ENCODE data around the gene HSPA4L.

HSPA4L gene

GRCh38 chr4:127782275-127783025, at the start of gene HSPA4L:
HSPA4L (plus strand) TSS chr4:127782322; CDS start chr4:127782551, 229 bp downstream.
- DNase-seq (ENCODE audit: low spot score), result peak; percentile 50

DNA sequence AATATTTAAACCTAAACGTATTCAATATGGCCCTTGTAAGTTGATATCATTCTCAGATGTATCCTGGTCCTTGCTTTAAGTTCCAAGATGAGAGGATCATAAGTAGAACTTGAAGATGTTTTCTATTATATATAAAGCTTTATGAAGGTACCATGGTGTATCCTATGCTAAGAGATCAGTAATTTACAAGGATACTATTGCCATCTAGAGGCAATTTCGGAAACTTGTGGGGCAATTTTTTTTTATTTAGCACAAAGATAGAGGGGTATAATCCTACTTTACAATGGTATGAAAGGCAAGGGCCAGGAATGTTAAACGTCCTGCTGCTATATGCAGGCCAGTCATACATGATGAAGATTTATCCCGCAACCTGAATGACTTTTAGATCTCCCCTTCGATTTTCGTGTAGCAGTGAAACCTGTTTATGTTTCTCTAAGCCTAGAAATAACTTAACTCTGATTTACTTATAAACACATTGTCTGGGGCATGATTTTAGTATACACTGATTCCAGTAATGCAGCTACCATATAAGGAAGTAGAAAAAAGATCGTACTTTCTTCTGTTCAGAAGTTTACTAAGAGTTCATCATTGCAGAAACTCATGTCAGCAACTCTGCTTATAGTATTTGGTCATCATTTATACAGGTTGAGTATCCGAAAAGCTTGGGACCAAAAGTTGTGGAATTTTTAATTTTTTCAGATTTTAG, 49.3 kb upstream of the HSPA4L start:
- peak; percentile 46 for DNase-seq (ENCODE audit: low spot score)

DNA sequence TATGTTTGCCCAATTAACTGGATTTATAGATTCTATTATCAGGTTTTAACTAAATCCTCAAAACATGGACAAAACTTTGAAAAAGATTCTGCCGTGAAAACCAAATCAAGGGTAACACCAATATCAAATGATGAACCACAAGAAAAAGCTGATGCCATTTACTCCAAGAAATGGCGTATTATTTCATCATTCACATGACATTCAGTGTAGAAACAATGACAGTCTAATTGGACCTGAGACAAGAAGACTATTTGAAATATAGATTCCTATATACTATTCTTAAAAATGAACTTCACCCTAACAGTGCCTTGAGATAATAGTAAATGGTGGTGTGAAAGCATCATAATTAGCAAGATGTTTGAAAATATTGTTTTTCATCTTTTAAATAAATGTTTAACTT, 47.1 kb upstream of the HSPA4L start:
- no peak for DNase-seq (ENCODE audit: low spot score)

DNA sequence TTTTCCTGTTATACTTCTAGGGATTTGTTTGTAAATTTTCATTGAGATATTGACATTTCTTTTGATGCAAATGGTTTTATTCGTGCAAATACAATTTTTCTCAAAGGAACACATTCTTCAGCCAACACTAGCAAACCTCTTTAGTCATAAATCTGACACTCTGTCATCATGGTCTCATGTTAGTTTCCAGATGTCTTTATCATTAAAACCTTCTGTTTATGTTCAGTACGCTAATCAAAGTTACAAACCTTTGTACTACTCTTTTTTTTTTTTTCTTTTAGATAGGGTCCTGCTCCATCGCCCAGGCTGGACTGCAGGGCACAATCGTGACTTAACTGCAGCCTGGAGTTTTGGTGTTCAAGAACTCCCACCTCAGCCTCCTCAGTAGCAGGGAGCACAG, 44.8 kb upstream of the HSPA4L start:
- DNase-seq (ENCODE audit: low spot score), result no peak

DNA sequence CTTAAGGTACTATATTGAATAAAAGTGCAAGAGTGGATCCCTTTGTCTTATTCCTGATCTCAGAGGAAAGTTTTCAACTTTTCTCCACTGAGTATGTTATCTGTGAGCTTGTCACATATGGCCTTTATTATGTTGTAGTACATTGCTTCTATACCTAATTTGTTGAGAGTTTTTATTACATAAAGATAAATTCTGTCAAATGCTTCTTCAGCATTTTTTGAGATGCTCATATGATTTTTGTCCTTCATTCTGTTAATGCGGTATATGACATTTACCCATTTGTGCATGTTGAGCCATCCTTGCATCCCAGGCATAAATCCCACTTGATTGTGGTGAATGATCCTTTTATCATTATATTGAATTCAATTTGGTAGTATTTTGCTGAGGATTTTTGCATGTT, 40.9 kb upstream of the HSPA4L start:
- no peak for DNase-seq (ENCODE audit: low spot score)

- no peak for DNase-seq (ENCODE audit: low spot score)
Measured at GRCh38 chr4:127747883-127748282, 34.2 kb upstream of the HSPA4L start.

DNA sequence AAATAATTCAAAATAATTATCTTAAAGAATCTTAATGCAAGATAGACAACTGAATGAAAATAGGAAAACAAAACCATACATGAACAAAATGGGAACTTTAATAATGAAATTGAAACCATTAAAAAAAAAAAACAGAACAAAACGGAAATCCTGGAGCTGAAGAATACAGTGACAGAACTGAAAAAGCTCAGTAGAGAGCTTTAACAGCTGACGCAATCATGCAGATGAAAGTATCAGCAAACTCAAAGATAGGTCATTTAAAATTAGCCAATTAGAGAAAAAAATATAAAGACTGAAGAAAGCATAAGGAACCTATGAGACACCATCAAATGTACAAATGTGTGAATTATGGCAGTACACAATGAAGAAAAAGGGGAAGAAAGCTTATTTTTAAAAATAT, 33.2 kb upstream of the HSPA4L start:
- DNase-seq (ENCODE audit: low spot score), result no peak

DNA sequence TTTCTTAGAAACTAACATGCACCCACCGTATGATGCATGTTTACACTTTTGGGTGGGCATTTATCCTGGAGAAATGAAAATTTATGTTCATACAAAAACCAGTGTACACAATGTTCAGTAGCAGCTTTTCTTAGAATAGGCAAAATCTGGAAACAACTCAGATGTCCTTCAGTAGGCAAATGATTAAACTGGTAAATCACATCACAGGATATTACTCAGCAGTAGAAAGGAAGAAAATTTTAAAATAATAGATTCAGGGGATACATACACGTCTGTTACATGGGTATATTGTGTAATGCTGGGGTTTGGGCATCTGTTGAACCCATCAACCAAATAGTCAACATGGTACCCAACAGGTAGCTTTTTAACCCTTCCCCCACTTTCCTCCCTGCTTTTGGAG, 25.2 kb upstream of the HSPA4L start:
- no peak for DNase-seq (ENCODE audit: low spot score)

GRCh38 chr4:127759228-127759820, 22.8 kb upstream of the HSPA4L start:
- no peak for DNase-seq (ENCODE audit: low spot score)

GRCh38 chr4:127759893-127760292, 22.2 kb upstream of the HSPA4L start:
- no peak for DNase-seq (ENCODE audit: low spot score)

DNA sequence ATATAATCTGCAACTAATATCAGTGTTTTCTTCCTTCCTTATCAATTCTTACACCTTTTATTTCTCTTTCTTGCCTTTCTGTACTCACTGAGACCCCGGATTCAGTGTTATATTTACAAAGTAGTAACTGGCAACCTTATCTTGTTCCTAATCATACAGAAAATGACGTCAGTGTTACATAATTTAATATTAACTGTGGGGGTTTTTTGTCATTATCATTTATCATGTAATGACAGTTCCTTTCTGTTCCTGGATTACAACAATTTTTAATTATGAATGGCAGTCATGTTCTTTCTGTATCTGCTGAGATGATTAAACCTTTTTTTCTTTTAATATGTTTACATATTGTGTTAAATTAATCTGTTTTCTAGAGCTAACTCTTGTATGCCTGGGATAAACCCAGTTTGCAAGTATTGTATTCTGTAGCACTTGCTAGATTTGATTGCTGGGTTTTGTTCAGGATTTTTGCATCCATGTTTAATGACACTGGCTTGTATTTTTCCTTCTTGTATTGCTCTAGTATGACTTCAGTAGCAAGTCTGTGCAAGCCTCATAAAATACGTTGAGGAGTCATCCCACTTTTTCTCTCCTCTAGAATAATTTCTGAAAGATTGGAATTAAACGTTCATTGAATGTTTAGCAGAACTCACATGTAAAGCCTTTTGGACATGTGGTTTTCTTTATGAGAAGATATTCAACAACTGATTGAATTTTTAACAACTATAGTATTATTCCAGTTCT, 10.4 kb upstream of the HSPA4L start:
- no peak for DNase-seq (ENCODE audit: low spot score)

DNA sequence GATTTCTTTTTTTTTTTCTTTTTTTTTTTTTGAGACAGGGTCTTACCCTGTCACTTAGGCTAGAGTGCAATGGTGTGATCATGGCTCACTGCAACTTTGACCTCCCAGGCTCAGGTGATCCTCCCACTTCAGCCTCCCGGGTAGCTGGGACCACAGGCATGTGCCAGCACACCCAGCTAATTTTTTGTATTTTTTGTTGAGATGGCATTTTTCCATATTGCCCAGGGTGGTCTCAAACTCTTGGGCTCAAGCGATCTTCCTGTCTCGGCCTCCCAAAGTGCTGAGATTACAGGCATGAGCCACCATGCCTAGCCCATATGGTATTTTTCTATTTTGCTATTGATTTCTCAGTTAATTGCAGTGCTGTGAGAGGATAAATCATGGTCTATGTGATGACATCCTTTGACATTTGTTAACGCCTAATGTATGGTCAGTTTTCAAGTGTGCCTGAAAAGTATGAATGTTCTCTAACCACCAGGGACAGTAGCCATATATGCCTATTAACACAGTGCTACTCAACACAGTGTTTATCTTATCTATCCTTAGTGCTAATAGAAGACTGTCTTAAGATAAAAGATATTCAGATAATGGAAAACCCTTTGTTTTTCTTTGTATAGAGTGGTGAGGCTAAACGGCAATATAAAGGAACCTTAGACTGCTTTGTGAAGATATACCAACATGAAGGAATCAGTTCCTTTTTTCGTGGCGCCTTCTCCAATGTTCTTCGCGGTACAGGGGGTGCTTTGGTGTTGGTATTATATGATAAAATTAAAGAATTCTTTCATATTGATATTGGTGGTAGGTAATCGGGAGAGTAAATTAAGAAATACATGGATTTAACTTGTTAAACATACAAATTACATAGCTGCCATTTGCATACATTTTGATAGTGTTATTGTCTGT, 9.1 kb upstream of the HSPA4L start:
- DNase-seq (ENCODE audit: low spot score), result no peak

DNA sequence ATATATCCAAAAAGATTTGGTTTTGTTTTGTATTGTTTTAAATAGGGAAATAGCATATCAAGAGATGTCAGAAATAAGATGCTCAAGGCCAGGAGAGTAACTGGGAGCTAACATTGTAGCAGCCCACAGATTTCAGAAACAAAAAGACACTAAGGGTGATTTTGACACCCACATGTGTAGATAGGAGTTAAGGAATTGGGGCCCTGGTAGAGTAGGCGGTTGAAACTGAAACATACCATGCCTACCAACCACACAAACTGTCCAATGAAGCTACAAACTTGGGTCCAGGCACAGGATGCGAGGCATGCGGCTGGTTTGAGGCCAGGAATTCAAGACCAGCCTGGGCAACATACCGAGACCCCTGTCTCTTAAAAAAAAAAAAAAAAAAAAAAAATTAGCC, 6.3 kb upstream of the HSPA4L start:
- no peak for DNase-seq (ENCODE audit: low spot score)

- no peak for DNase-seq (ENCODE audit: low spot score)
Measured at GRCh38 chr4:127776620-127777019, 5.5 kb upstream of the HSPA4L start.

GRCh38 chr4:127777487-127777886, 4.6 kb upstream of the HSPA4L start:
- DNase-seq (ENCODE audit: low spot score), result no peak

DNA sequence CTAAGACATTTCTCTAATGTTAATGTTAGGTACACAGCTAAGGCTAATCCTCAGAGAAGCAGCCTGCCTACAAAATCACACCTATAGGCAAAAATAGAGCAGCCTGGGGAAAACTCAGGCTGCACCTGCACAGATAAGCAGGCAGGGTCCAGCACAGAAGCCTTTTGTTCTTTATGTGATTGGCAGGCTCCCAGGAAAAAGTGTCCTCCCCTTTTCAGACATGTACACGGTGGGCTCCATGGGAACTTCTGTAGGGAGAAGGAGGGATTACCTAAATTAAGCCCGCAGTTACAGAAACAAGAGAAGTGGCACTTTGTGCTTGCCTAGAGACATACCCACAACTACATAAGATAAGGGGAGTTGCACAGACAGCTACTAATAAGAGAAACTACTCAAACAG, 4.0 kb upstream of the HSPA4L start:
- DNase-seq (ENCODE audit: low spot score), result no peak

- no peak for DNase-seq (ENCODE audit: low spot score)
Measured at GRCh38 chr4:127780598-127780997, 1.5 kb upstream of the HSPA4L start.

- DNase-seq (ENCODE audit: low spot score), result peak; percentile 46
Measured at GRCh38 chr4:127781300-127782024, 660 bp upstream of the HSPA4L start.

GRCh38 chr4:127782025-127782274, 172 bp upstream of the HSPA4L start:
- peak; percentile 90 for DNase-seq (ENCODE audit: low spot score)

DNA sequence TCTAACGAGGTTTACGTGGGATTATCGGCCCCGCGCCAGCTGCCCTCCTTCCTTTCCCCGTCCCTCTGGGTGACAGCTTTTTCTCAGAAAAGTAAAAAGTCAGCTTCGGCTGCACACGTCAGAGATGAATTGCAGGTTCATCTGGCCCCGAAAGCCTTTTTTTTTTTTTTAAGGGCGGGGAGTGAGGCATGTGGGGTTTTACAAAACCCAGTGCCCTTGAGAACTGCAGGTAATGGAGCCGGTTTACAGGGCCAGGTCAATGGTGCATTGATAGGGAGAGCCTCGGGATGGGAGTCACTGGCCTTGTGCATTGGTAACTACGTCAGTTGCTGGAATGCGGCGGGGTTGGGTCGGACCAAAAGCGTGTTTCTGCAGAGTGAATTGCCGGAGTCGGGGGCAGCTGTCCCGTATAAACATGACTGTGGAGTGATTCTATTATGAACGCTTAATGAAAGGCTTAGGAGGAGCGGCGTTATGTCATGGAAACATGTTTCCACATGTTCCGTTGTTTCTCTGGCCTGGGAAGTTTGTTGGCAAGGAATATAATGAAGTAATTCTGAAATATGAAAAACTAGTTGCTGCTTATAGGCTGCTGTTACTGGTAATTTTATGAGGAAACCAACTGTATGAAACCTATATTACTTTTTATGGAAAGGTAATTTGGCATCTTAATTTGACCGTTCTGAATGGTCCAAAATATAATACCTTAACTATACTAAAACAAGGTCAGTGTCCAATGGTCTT, 1.1 kb downstream of the HSPA4L start:
- peak; percentile 38 for DNase-seq (ENCODE audit: low spot score)
